ENCODE measurements around the gene CPNE5. TPM values are rescaled to one million over a fixed set of nuclear protein-coding genes. Genes with fewer than 3 reads are reported as not detected.
"Not testable (repeated sequence)": the region's sequence is repeated elsewhere in the genome, so short reads cannot be mapped to it uniquely, and the experiment has no call there.

CPNE5 gene
- total RNA-seq, 2 donors from 2014 or later = 3.9 to 64.5 TPM

- H3K4me1 ChIP-seq (replicated peaks) = no peaks in the 10 kb centered on the region
- H3K27me3 ChIP-seq (replicated peaks; ENCODE audit: insufficient read depth) = no peaks in the 10 kb centered on the region
- no peak overlapping the region for H3K4me3 ChIP-seq
- 47% methylated on average over 3 of the region's 3 CpGs for WGBS
- TF ChIP-seq POLR2A (IDR thresholded peaks at IDR 0.05) = no peak
- no peaks in the 10 kb centered on the region for H3K9me3 ChIP-seq
- DNase-seq (ENCODE audit: low spot score) = no peak
- intact Hi-C loops (cut with DNase I) = no loop called here
- H3K27ac ChIP-seq = no peak overlapping the region
- H3K36me3 ChIP-seq = no peaks in the 10 kb centered on the region
These were observed 110.1 kb downstream of the CPNE5 start for GRCh38 chr6:36729161-36729524.

GRCh38 chr6:36728289-36729160 is 110.7 kb downstream of the CPNE5 start:
- H3K27ac ChIP-seq = no peak overlapping the region
- no peaks in the 10 kb centered on the region for H3K36me3 ChIP-seq
- intact Hi-C loops (cut with DNase I) = no loop called here
- H3K4me1 ChIP-seq (replicated peaks) = no peaks in the 10 kb centered on the region
- WGBS = 82% methylated on average over 11 of the region's 11 CpGs
- H3K4me3 ChIP-seq = no peak overlapping the region
- H3K27me3 ChIP-seq (replicated peaks; ENCODE audit: insufficient read depth) = no peaks in the 10 kb centered on the region
- TF ChIP-seq POLR2A (IDR thresholded peaks at IDR 0.05) = no peak
- TF ChIP-seq POLR2AphosphoS5 (IDR thresholded peaks at IDR 0.05) = no peak
- no peak for TF ChIP-seq CTCF (IDR thresholded peaks at IDR 0.05)
- no peak for DNase-seq (ENCODE audit: low spot score)
- H3K9me3 ChIP-seq = no peaks in the 10 kb centered on the region

GRCh38 chr6:36727505-36728021 is 111.7 kb downstream of the CPNE5 start:
- Histone ChIP-seq H3K4me3 (no peak overlapping the region), H3K9me3 (no peaks in the 10 kb centered on the region), H3K27ac (no peak overlapping the region), H3K27me3 (replicated peaks; ENCODE audit: insufficient read depth) (no peaks in the 10 kb centered on the region), H3K36me3 (no peaks in the 10 kb centered on the region), H3K4me1 (replicated peaks) (no peaks in the 10 kb centered on the region)
- DNase-seq (ENCODE audit: low spot score) = no peak
- WGBS = 83% methylated on average over 7 of the region's 7 CpGs
- intact Hi-C loops (cut with DNase I) = no loop called here
- TF ChIP-seq CTCF (IDR thresholded peaks at IDR 0.05) (no peak), POLR2AphosphoS5 (IDR thresholded peaks at IDR 0.05) (no peak), POLR2A (IDR thresholded peaks at IDR 0.05) (no peak)

- Histone ChIP-seq H3K9me3 (no peaks in the 10 kb centered on the region), H3K27me3 (replicated peaks; ENCODE audit: insufficient read depth) (no peaks in the 10 kb centered on the region), H3K27ac (no peak overlapping the region), H3K4me1 (replicated peaks) (no peaks in the 10 kb centered on the region), H3K36me3 (no peaks in the 10 kb centered on the region), H3K4me3 (no peak overlapping the region)
- intact Hi-C loops (cut with DNase I) = no loop called here
- no peak for DNase-seq (ENCODE audit: low spot score)
- no peak for TF ChIP-seq POLR2A (IDR thresholded peaks at IDR 0.05)
- TF ChIP-seq CTCF (IDR thresholded peaks at IDR 0.05) = no peak
- no peak for TF ChIP-seq POLR2AphosphoS5 (IDR thresholded peaks at IDR 0.05)
- 83% methylated on average over 7 of the region's 7 CpGs for WGBS
These were observed 113.7 kb downstream of the CPNE5 start for GRCh38 chr6:36725581-36725980.

GRCh38 chr6:36724514-36725390 is 114.5 kb downstream of the CPNE5 start:
- no peak overlapping the region for H3K27ac ChIP-seq
- H3K27me3 ChIP-seq (replicated peaks; ENCODE audit: insufficient read depth) = no peaks in the 10 kb centered on the region
- H3K9me3 ChIP-seq = no peaks in the 10 kb centered on the region
- H3K4me3 ChIP-seq = no peak overlapping the region
- 55% methylated on average over 13 of the region's 13 CpGs for WGBS
- H3K4me1 ChIP-seq (replicated peaks) = no peaks in the 10 kb centered on the region
- TF ChIP-seq POLR2A (IDR thresholded peaks at IDR 0.05) (no peak), POLR2AphosphoS5 (IDR thresholded peaks at IDR 0.05) (peak; percentile 30), CTCF (IDR thresholded peaks at IDR 0.05) (peak; percentile 10 to 71 (median 55))
- no peaks in the 10 kb centered on the region for H3K36me3 ChIP-seq
- intact Hi-C loops (cut with DNase I) = no loop called here
- DNase-seq (ENCODE audit: low spot score) = peak; percentile 72

- H3K27me3 ChIP-seq (replicated peaks; ENCODE audit: insufficient read depth); H3K27ac ChIP-seq; H3K36me3 ChIP-seq; intact Hi-C loops (cut with DNase I); H3K4me3 ChIP-seq; H3K4me1 ChIP-seq (replicated peaks); H3K9me3 ChIP-seq; DNase-seq (ENCODE audit: low spot score): not testable (repeated sequence)
- 95% methylated on average over 4 of the region's 4 CpGs for WGBS
These were observed 115.3 kb downstream of the CPNE5 start for GRCh38 chr6:36723992-36724391.

Data from prostate gland (tissue), 2 donors.